GM12878 (cell line): ENCODE data around the gene TMEM179B. TPM values are rescaled to one million over a fixed set of nuclear protein-coding genes. Genes with fewer than 3 reads are reported as not detected.

Experiments
- ATAC-seq: fragments of 200-7000 bp; cut with Tn5 transposase; 3 replicates; pipeline ENCODE4 v1.9.1; 2020; ENCODE audit warnings: mild to moderate bottlenecking, moderate library complexity
- BruUV-seq: library from RNA; stranded (reverse); fragments of 400-500 nt; replicated peaks from 2 replicates; lab custom pipeline; 2021; lab: Mats Ljungman, UMichigan
- CTCF ChIA-PET: fragments of 300-600 bp; sonication (Branson Sonifier 250); formaldehyde crosslinking; extraction: SDS; loops from one replicate; lab custom pipeline; 2021; ENCODE audit warnings: inconsistent platforms; lab: Yijun Ruan, JAX
- POLR2A ChIA-PET: fragments of 350-600 bp; formaldehyde crosslinking; extraction: SDS; loops from one replicate; lab custom pipeline; 2021; ENCODE audit warnings: inconsistent platforms; lab: Charles Lee
- RAD21 ChIA-PET: fragments of 300-600 bp; sonication (Branson Sonifier 250); formaldehyde crosslinking; loops from one replicate; lab custom pipeline; 2023; ENCODE audit warnings: antibody characterized with exemption; ENCODE audit not compliant: unreplicated experiment; lab: Charles Lee
- SMC1A ChIA-PET: fragments of 300-600 bp; sonication (Branson Sonifier 250); formaldehyde crosslinking; loops from one replicate; lab custom pipeline; 2023; ENCODE audit not compliant: unreplicated experiment, uncharacterized antibody; lab: Charles Lee
- DNase-seq: peaks from one replicate; pipeline ENCODE4 v3.0.0-alpha.2; 2011; ENCODE audit warnings: low read depth, low spot score
- FAIRE-seq: peaks from 3 replicates; lab custom pipeline; 2011; peaks lifted over from hg19 to GRCh38; lab: Jason Lieb, UNC
- H2AFZ ChIP-seq: 2 replicates; pipeline ENCODE4 v1.6.0; 2011; ENCODE audit warnings: low read depth, low read length, control low read depth; ENCODE audit not compliant: control insufficient read depth
- H3K27ac ChIP-seq: 2 replicates; pipeline ENCODE4 v1.5.1; 2011; ENCODE audit warnings: control low read depth; ENCODE audit not compliant: control insufficient read depth, insufficient read depth
- H3K27me3 ChIP-seq, 2 experiments: replicated peaks in 1 of 2; 2 replicates each; pipeline versions ENCODE4 v1.6.0 to v1.6.1; 2011; ENCODE audit warnings: low read length in 1 of 2; ENCODE audit not compliant: control insufficient read depth in 2 of 2, insufficient read depth in 2 of 2
- H3K36me3 ChIP-seq, 2 experiments: 2 replicates each; pipeline ENCODE4 v1.5.1; 2011; ENCODE audit warnings: low read length in 1 of 2; ENCODE audit not compliant: control insufficient read depth in 2 of 2, insufficient read depth in 2 of 2
- H3K4me1 ChIP-seq: 2 replicates; pipeline ENCODE4 v1.6.1; 2011; ENCODE audit warnings: mild to moderate bottlenecking, low read length, moderate library complexity, mixed read lengths; ENCODE audit not compliant: control insufficient read depth, insufficient read depth
- H3K4me2 ChIP-seq: 2 replicates; pipeline ENCODE4 v1.6.0; 2011; ENCODE audit warnings: control low read depth; ENCODE audit not compliant: control insufficient read depth, insufficient read depth
- H3K4me3 ChIP-seq: fragments of 200-600 bp; sonication (generic); 2 replicates; pipeline ENCODE4 v1.5.1; 2016
- H3K79me2 ChIP-seq: 2 replicates; pipeline ENCODE4 v1.6.0; 2011; ENCODE audit warnings: low read length; ENCODE audit not compliant: control insufficient read depth, insufficient read depth
- H3K9ac ChIP-seq: 2 replicates; pipeline ENCODE4 v1.8.0; 2011; ENCODE audit warnings: low read length, control low read depth, mixed read lengths; ENCODE audit not compliant: control insufficient read depth, insufficient read depth
- H3K9me3 ChIP-seq: replicated peaks from 3 replicates; pipeline ENCODE4 v1.5.1; 2011; ENCODE audit warnings: mild to moderate bottlenecking, low read length; ENCODE audit not compliant: control insufficient read depth, insufficient read depth
- H4K20me1 ChIP-seq: 2 replicates; pipeline ENCODE4 v1.6.0; 2011; ENCODE audit not compliant: control insufficient read depth, insufficient read depth
- BCL11A ChIP-seq: IDR thresholded peaks from 2 replicates; pipeline ENCODE4 v1.6.1; 2011; ENCODE audit warnings: low read depth, low read length
- BCL3 ChIP-seq: IDR thresholded peaks from 2 replicates; pipeline ENCODE4 v1.6.1; 2011; ENCODE audit warnings: borderline replicate concordance, low read depth, mild to moderate bottlenecking, moderate library complexity, low read length; ENCODE audit not compliant: insufficient read depth, poor library complexity, severe bottlenecking
- ESRRA ChIP-seq: IDR thresholded peaks from 2 replicates; pipeline ENCODE4 v1.6.1; 2012; ENCODE audit warnings: mild to moderate bottlenecking, low read length, improper control_type of control experiment
- FOXM1 ChIP-seq: IDR thresholded peaks from 2 replicates; pipeline ENCODE4 v1.6.1; 2012; ENCODE audit warnings: low read depth, mild to moderate bottlenecking, inconsistent platforms, low read length, moderate library complexity
- MTA2 ChIP-seq: fragments of 450-650 bp; IDR thresholded peaks from 2 replicates; pipeline ENCODE4 v1.6.1; 2016; ENCODE audit warnings: low read depth, mild to moderate bottlenecking, moderate library complexity
- NR2F1 ChIP-seq: fragments of 450-650 bp; conservative IDR thresholded peaks from 2 replicates; pipeline ENCODE4 v1.6.1; 2017; ENCODE audit warnings: mild to moderate bottlenecking
- POU2F2 ChIP-seq: IDR thresholded peaks from 3 replicates; pipeline ENCODE4 v1.6.1; 2011; ENCODE audit warnings: low read depth, mild to moderate bottlenecking, low read length, borderline replicate concordance
- RAD51 ChIP-seq: fragments of 450-650 bp; IDR thresholded peaks from 2 replicates; pipeline ENCODE4 v1.6.1; 2016; ENCODE audit warnings: moderate library complexity, mild to moderate bottlenecking, inconsistent platforms
- SIN3A ChIP-seq: IDR thresholded peaks from 2 replicates; pipeline ENCODE4 v1.6.1; 2012; ENCODE audit warnings: low read depth, low read length, improper control_type of control experiment
- TAF1 ChIP-seq: IDR thresholded peaks from 2 replicates; pipeline ENCODE4 v1.6.1; 2011; ENCODE audit warnings: mild to moderate bottlenecking, low read depth, low read length, borderline replicate concordance
- WGBS: methylation state at CpG from one replicate; pipeline ENCODE4 v1.1.6; 2016; ENCODE audit warnings: low lambda C conversion rate; ENCODE audit not compliant: insufficient replicate concordance, insufficient coverage; ENCODE audit errors: missing lambda C conversion rate; 5-methylcytosine and 5-hydroxymethylcytosine counted together
- in situ Hi-C: fragments of 300-500 bp; cut with MboI; formaldehyde crosslinking; loops from 9 replicates; pipeline ENCODE4 v1.14.3; 2018; ENCODE audit warnings: mixed read lengths
- intact Hi-C: fragments of 100-400 bp; cut with micrococcal nuclease; formaldehyde crosslinking; loops from one replicate; pipeline ENCODE4 v1.14.2; 2022; ENCODE audit not compliant: unreplicated experiment
- polyA plus RNA-seq, 11 experiments: library from polyadenylated mRNA; depleted of rRNA in 4 of 11; unstranded in 6 of 11; stranded (reverse) in 5 of 11; fragments of >200 nt; fragmentation: Nextera tagmentation in 4 of 11; fragmentation: Illumina TruSeq in 1 of 11; extraction: Ambion mirVana in 4 of 11; extraction: Trizol in 1 of 11; gene quantifications; 1 replicate in 1 of 11; 2 replicates in 10 of 11; pipeline versions ENCODE4 v1.2.1 to v1.2.3, GENCODE V29; 2011 to 2016; ENCODE audit warnings: inconsistent platforms in 2 of 11, missing spikeins in 2 of 11, low read depth in 1 of 11
- total RNA-seq, 4 experiments: library from RNA; depleted of rRNA in 3 of 4; stranded (reverse); fragments of >200 nt in 3 of 4; fragmentation: Illumina TruSeq in 1 of 4; extraction: Trizol in 1 of 4; gene quantifications; 2 replicates each; pipeline versions ENCODE4 v1.2.1 to v1.2.3, GENCODE V29; 2013 to 2021
- TF ChIP-seq, protein P1 (sequence below): IDR thresholded peaks from 2 replicates; pipeline ENCODE4 v1.6.1; 2011; ENCODE audit warnings: mild to moderate bottlenecking, low read depth, low read length, moderate library complexity; ENCODE audit not compliant: insufficient replicate concordance
- TF ChIP-seq, protein P2 (sequence below): fragments of 450-650 bp; IDR thresholded peaks from 2 replicates; pipeline ENCODE4 v1.6.1; 2016; ENCODE audit warnings: mild to moderate bottlenecking, moderate library complexity, borderline replicate concordance

TMEM179B gene
- total and polyA plus RNA-seq, 10 of the 15 experiments (the other 5 are each of a cell fraction or from before 2014, with no cell fraction given), result 21.7 to 82.4 (median 42.0) TPM

- Histone ChIP-seq H4K20me1 (no peaks in the 10 kb centered on the region), H3K79me2 (peaks cover 37% of the 10 kb centered on the region), H3K27ac (peak within 1 kb of the TSS; percentile 63), H3K4me2 (peak within 1 kb of the TSS; percentile 88), H2AFZ (peak within 1 kb of the TSS; percentile 71; the same call in 1 of the 2 replicates), H3K4me3 (peak within 1 kb of the TSS; percentile 84), H3K27me3 (no peaks in the 10 kb centered on the region), H3K36me3 (peaks cover 14 to 27% of the 10 kb centered on the region in 2 experiments), H3K9ac (peak within 1 kb of the TSS; percentile 76), H3K9me3 (no peaks in the 10 kb centered on the region), H3K4me1 (peaks cover 11% of the 10 kb centered on the region)
- DNase-seq (no peak), ATAC-seq (peak; percentile 90), FAIRE-seq (peak; percentile 27)
- CTCF ChIA-PET, result interaction anchor here (0.9 to 6.6 kb wide), 7 partner anchors 8 to 90 kb away, joined by 3 to 68 read pairs (median 4); partner anchors contain the start of gene SLC3A2
- intact Hi-C loops, result no loop called here
- no TSS peak for BruUV-seq
- RAD21 ChIA-PET, result interaction anchor here (0.6 to 1.3 kb wide), 4 partner anchors 17 to 169 kb away, joined by 3 read pairs; partner anchors contain the start of gene STX5
- in situ Hi-C loops, result no loop called here
- SMC1A ChIA-PET, result interaction anchor here (0.8 to 1.0 kb wide), 2 partner anchors 40 to 66 kb away, joined by 3 to 4 read pairs; no protein-coding TSS in a partner anchor
- POLR2A ChIA-PET, result interaction anchor here (0.6 to 6.0 kb wide), 10 partner anchors 12 to 230 kb away, joined by 3 to 44 read pairs (median 4); partner anchors contain the start of genes NXF1, POLR2G, STX5 and TEX54
- WGBS, result under 1% methylated on average over 52 of the region's 58 CpGs
- peak; percentile 87; the same call in 2 of the 3 replicates for TF ChIP-seq POU2F2
- TF ChIP-seq RAD51, result no peak
- TF ChIP-seq FOXM1, result no peak
- TF ChIP-seq ESRRA, result no peak
- TF ChIP-seq, protein P1, sequence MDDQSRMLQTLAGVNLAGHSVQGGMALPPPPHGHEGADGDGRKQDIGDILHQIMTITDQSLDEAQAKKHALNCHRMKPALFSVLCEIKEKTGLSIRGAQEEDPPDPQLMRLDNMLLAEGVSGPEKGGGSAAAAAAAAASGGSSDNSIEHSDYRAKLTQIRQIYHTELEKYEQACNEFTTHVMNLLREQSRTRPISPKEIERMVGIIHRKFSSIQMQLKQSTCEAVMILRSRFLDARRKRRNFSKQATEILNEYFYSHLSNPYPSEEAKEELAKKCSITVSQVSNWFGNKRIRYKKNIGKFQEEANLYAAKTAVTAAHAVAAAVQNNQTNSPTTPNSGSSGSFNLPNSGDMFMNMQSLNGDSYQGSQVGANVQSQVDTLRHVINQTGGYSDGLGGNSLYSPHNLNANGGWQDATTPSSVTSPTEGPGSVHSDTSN, result peak; percentile 13
- TF ChIP-seq TAF1, result peak; percentile 84
- 0 out of 2 replicates have a peak, but pooled peaks have one; percentile 7 for TF ChIP-seq BCL11A
- TF ChIP-seq, protein P2, sequence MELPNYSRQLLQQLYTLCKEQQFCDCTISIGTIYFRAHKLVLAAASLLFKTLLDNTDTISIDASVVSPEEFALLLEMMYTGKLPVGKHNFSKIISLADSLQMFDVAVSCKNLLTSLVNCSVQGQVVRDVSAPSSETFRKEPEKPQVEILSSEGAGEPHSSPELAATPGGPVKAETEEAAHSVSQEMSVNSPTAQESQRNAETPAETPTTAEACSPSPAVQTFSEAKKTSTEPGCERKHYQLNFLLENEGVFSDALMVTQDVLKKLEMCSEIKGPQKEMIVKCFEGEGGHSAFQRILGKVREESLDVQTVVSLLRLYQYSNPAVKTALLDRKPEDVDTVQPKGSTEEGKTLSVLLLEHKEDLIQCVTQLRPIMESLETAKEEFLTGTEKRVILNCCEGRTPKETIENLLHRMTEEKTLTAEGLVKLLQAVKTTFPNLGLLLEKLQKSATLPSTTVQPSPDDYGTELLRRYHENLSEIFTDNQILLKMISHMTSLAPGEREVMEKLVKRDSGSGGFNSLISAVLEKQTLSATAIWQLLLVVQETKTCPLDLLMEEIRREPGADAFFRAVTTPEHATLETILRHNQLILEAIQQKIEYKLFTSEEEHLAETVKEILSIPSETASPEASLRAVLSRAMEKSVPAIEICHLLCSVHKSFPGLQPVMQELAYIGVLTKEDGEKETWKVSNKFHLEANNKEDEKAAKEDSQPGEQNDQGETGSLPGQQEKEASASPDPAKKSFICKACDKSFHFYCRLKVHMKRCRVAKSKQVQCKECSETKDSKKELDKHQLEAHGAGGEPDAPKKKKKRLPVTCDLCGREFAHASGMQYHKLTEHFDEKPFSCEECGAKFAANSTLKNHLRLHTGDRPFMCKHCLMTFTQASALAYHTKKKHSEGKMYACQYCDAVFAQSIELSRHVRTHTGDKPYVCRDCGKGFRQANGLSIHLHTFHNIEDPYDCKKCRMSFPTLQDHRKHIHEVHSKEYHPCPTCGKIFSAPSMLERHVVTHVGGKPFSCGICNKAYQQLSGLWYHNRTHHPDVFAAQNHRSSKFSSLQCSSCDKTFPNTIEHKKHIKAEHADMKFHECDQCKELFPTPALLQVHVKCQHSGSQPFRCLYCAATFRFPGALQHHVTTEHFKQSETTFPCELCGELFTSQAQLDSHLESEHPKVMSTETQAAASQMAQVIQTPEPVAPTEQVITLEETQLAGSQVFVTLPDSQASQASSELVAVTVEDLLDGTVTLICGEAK, result peak; percentile 80
- peak; percentile 94 for TF ChIP-seq BCL3
- peak; percentile 58; the same call in 1 of the 2 replicates for TF ChIP-seq SIN3A
- no peak for TF ChIP-seq MTA2
- 0 out of 2 replicates have a peak, but pooled peaks have one; percentile 45 for TF ChIP-seq NR2F1
Measured at GRCh38 chr11:62791501-62792201, 4.4 kb downstream of the TMEM179B start, which contains the start of gene TMEM223. TSS of gene TMEM223 (minus strand) at chr11:62792006. CDS start at chr11:62791994, 12 bp downstream.
